B cell (primary cell): Measurements from ENCODE around the gene ERC2.

Experiments
- EZH2 ChIP-seq: IDR thresholded peaks from 2 replicates; pipeline ENCODE4 v1.6.1; 2012; ENCODE audit warnings: borderline replicate concordance, low read depth, mild to moderate bottlenecking, moderate library complexity, low read length; ENCODE audit not compliant: insufficient read depth, poor library complexity, severe bottlenecking
- TF ChIP-seq, protein P1 (sequence below): fragments of 200-600 bp; IDR thresholded peaks from one replicate; pipeline ENCODE4 v1.8.0; 2022; ENCODE audit warnings: antibody characterized with exemption, mild to moderate bottlenecking

DNA sequence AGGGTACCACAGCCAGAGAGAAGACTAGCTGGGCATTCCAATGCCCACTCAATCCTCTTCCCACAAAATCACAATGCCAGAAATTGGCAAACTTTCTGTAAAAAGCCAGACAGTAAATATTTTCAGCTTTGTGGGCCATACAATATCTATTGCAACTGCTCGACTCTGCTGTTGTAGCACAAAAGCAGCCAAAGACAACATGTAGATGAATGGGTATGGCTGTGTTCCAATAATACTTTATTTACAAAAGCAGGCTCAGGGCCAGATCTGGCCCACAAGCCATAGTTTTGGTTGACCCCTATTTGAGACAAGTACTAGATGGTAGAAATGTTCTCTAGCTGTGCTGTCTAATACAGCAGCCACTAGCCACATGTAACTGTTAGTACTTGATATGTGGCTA, 330.9 kb downstream of the ERC2 start:
- no peak for TF ChIP-seq EZH2
- TF ChIP-seq, protein P1, sequence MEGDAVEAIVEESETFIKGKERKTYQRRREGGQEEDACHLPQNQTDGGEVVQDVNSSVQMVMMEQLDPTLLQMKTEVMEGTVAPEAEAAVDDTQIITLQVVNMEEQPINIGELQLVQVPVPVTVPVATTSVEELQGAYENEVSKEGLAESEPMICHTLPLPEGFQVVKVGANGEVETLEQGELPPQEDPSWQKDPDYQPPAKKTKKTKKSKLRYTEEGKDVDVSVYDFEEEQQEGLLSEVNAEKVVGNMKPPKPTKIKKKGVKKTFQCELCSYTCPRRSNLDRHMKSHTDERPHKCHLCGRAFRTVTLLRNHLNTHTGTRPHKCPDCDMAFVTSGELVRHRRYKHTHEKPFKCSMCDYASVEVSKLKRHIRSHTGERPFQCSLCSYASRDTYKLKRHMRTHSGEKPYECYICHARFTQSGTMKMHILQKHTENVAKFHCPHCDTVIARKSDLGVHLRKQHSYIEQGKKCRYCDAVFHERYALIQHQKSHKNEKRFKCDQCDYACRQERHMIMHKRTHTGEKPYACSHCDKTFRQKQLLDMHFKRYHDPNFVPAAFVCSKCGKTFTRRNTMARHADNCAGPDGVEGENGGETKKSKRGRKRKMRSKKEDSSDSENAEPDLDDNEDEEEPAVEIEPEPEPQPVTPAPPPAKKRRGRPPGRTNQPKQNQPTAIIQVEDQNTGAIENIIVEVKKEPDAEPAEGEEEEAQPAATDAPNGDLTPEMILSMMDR: no peak
